Esophagus squamous epithelium (tissue), 5 donors: ENCODE data around the gene ETV3. TPM values are rescaled to one million over a fixed set of nuclear protein-coding genes. Genes with fewer than 3 reads are reported as not detected.
"Not testable (repeated sequence)": the region's sequence is repeated elsewhere in the genome, so short reads cannot be mapped to it uniquely, and the experiment has no call there.

Experiments
- DNase-seq: peaks from one replicate; lab custom pipeline; 2025; lab: John Stamatoyannopoulos, UW
- H3K27ac ChIP-seq, 4 donors: fragments of 200-600 bp; sonication (generic); one replicate each; pipeline ENCODE4 v1.5.1; 2016 to 2019; ENCODE audit warnings: mild to moderate bottlenecking in 1 of 4
- H3K27me3 ChIP-seq, 4 donors: fragments of 200-600 bp; sonication (generic); 1 replicate in 3 of 4; 2 replicates in 1 of 4; pipeline versions ENCODE4 v1.5.1 to v1.6.0; 2017 to 2021; ENCODE audit warnings: antibody characterized with exemption in 1 of 4
- H3K36me3 ChIP-seq, 3 donors: fragments of 200-600 bp; sonication (generic); one replicate each; pipeline ENCODE4 v1.5.1; 2016 to 2019
- H3K4me1 ChIP-seq, 3 donors: fragments of 200-600 bp; sonication (generic); one replicate each; pipeline ENCODE4 v1.5.1; 2017 to 2019
- H3K4me3 ChIP-seq, 4 donors: fragments of 200-600 bp; sonication (generic); 1 replicate in 3 of 4; 2 replicates in 1 of 4; pipeline ENCODE4 v1.5.1; 2016 to 2019; ENCODE audit warnings: mild to moderate bottlenecking in 2 of 4, moderate library complexity in 1 of 4
- H3K9me3 ChIP-seq, 3 donors: fragments of 200-600 bp; sonication (generic); one replicate each; pipeline ENCODE4 v1.5.1; 2016 to 2019
- CTCF ChIP-seq, 6 experiments: fragments of 450-650 bp in 4 of 6; fragments of 200-600 bp in 2 of 6; sonication (generic) in 2 of 6; IDR thresholded peaks; one replicate each; pipeline ENCODE4 v1.5.1; 2016 to 2019; ENCODE audit warnings: antibody characterized with exemption in 6 of 6, mild to moderate bottlenecking in 4 of 6, moderate library complexity in 4 of 6
- POLR2A ChIP-seq, 4 donors: fragments of 450-650 bp; IDR thresholded peaks; one replicate each; pipeline ENCODE4 v1.6.1; 2017; ENCODE audit warnings: antibody characterized with exemption in 4 of 4, mild to moderate bottlenecking in 4 of 4, moderate library complexity in 3 of 4
- WGBS, 2 donors: methylation state at CpG; one replicate each; pipeline ENCODE4 v1.1.5; 2018; 5-methylcytosine and 5-hydroxymethylcytosine counted together
- intact Hi-C: fragments of 100-400 bp; cut with DNase I; formaldehyde crosslinking; loops from one replicate; pipeline ENCODE4 v1.15.0; 2022
- total RNA-seq, 4 donors: library from RNA; depleted of rRNA; stranded (reverse); fragments of >200 nt; gene quantifications; one replicate each; pipeline ENCODE4 v1.1.0, GENCODE V29; 2016
- donor health status: DM: yes; HTN: yes; CAD: no.

The ETV3 gene
- total RNA-seq, 4 donors from 2014 or later = 25.0 to 31.4 (median 27.3) TPM

- intact Hi-C loops = no loop called here
- 78 to 84% methylated on average over 6 to 7 of the region's 8 CpGs for WGBS, 2 donors
- Histone ChIP-seq H3K4me3 (no peak overlapping the region), H3K27ac (no peak overlapping the region), H3K27me3 (peaks cover 0 to 5% (median 0%) of the 10 kb centered on the region in 4 donors), H3K9me3 (no peaks in the 10 kb centered on the region), H3K36me3 (no peaks in the 10 kb centered on the region), H3K4me1 (no peaks in the 10 kb centered on the region)
- TF ChIP-seq CTCF (IDR thresholded peaks at IDR 0.05) (no peak), POLR2A (IDR thresholded peaks at IDR 0.05) (no peak)
- DNase-seq = no peak
These were observed 35.8 kb upstream of the ETV3 start for GRCh38 chr1:157173900-157174410.

GRCh38 chr1:157173241-157173640 lies 35.0 kb upstream of the ETV3 start:
- H3K27ac ChIP-seq, H3K4me1 ChIP-seq, H3K27me3 ChIP-seq, DNase-seq, H3K4me3 ChIP-seq, H3K9me3 ChIP-seq, intact Hi-C loops, H3K36me3 ChIP-seq: not testable (repeated sequence)
- WGBS, 2 donors = 40% methylated on average over 1 of the region's 2 CpGs; no CpG with 5 or more reads in 1 of the 2 donors

- intact Hi-C loops, H3K36me3 ChIP-seq, H3K9me3 ChIP-seq, H3K4me1 ChIP-seq, H3K4me3 ChIP-seq, H3K27me3 ChIP-seq, DNase-seq, H3K27ac ChIP-seq: not testable (repeated sequence)
- WGBS, 2 donors = 54 to 83% methylated on average over 1 to 2 of the region's 2 CpGs
These were observed 34.4 kb upstream of the ETV3 start for GRCh38 chr1:157172591-157172990.

GRCh38 chr1:157171903-157172503 lies 33.8 kb upstream of the ETV3 start:
- H3K4me3 ChIP-seq, H3K36me3 ChIP-seq, H3K27ac ChIP-seq, H3K9me3 ChIP-seq, DNase-seq, H3K4me1 ChIP-seq, intact Hi-C loops, H3K27me3 ChIP-seq: not testable (repeated sequence)
- peak in 5 of 6 experiments; percentile 27 to 58 (median 38) for TF ChIP-seq CTCF (IDR thresholded peaks at IDR 0.05)
- WGBS, 2 donors = 0 to 8% methylated on average over 1 to 3 of the region's 8 CpGs

- 59 to 61% methylated on average over 13 to 22 of the region's 22 CpGs for WGBS, 2 donors
- Histone ChIP-seq H3K4me1 (no peaks in the 10 kb centered on the region), H3K9me3 (no peaks in the 10 kb centered on the region), H3K27me3 (peaks cover 0 to 2% (median 0%) of the 10 kb centered on the region in 4 donors), H3K4me3 (no peak overlapping the region), H3K27ac (no peak overlapping the region), H3K36me3 (no peaks in the 10 kb centered on the region)
- intact Hi-C loops = no loop called here
- TF ChIP-seq CTCF (IDR thresholded peaks at IDR 0.05) (peak in 4 of 6 experiments; percentile 22 to 50 (median 38)), POLR2A (IDR thresholded peaks at IDR 0.05) (no peak)
- DNase-seq = no peak
These were observed 32.7 kb upstream of the ETV3 start for GRCh38 chr1:157170677-157171515.

- no peaks in the 10 kb centered on the region for H3K9me3 ChIP-seq
- 78 to 81% methylated on average over 4 to 9 of the region's 9 CpGs for WGBS, 2 donors
- peaks cover 0 to 9% (median 0%) of the 10 kb centered on the region in 4 donors for H3K27me3 ChIP-seq
- H3K4me3 ChIP-seq = no peak overlapping the region
- TF ChIP-seq CTCF (IDR thresholded peaks at IDR 0.05) = no peak
- TF ChIP-seq POLR2A (IDR thresholded peaks at IDR 0.05) = no peak
- H3K4me1 ChIP-seq = peaks cover 0 to 7% (median 3%) of the 10 kb centered on the region in 3 donors
- intact Hi-C loops = no loop called here
- no peaks in the 10 kb centered on the region for H3K36me3 ChIP-seq
- H3K27ac ChIP-seq = no peak overlapping the region
- no peak for DNase-seq
These were observed 29.8 kb upstream of the ETV3 start for GRCh38 chr1:157168015-157168414.
